IPS DF 6.9 (cell line): Measurements from ENCODE around the gene BOD1L2.

Source experiments
- DNase-seq: peaks from one replicate; pipeline ENCODE4 v3.0.0-alpha.2; 2013; ENCODE audit warnings: low read depth, low spot score
- H3K27ac ChIP-seq: one replicate; pipeline ENCODE4 v1.5.1; 2013; ENCODE audit warnings: low read length, control low read depth
- H3K27me3 ChIP-seq: 2 replicates; pipeline ENCODE4 v1.6.1; 2013; ENCODE audit warnings: mild to moderate bottlenecking, low read length; ENCODE audit not compliant: control insufficient read depth, insufficient read depth
- H3K36me3 ChIP-seq: 2 replicates; pipeline ENCODE4 v1.6.1; 2013; ENCODE audit warnings: low read length; ENCODE audit not compliant: control insufficient read depth, insufficient read depth
- H3K4me1 ChIP-seq: 2 replicates; pipeline ENCODE4 v1.6.1; 2013; ENCODE audit warnings: low read length; ENCODE audit not compliant: control insufficient read depth, insufficient read depth
- H3K4me3 ChIP-seq: 2 replicates; pipeline ENCODE4 v1.5.1; 2013; ENCODE audit warnings: mild to moderate bottlenecking, low read length
- H3K9me3 ChIP-seq: 2 replicates; pipeline ENCODE4 v1.6.1; 2013; ENCODE audit warnings: low read length, inconsistent platforms; ENCODE audit not compliant: control insufficient read depth, insufficient read depth
- WGBS: extraction: QIAGEN DNeasy Blood & Tissue Kit; methylation state at CpG from one replicate; pipeline ENCODE4 v1.1.7; 2013; ENCODE audit warnings: mixed read lengths, missing lambda C conversion rate; ENCODE audit not compliant: insufficient read length, insufficient coverage; 5-methylcytosine and 5-hydroxymethylcytosine counted together

Gene BOD1L2

GRCh38 chr18:57131101-57131500 is 15.8 kb upstream of the BOD1L2 start:
- H3K4me3 ChIP-seq, result no peak overlapping the region
- H3K9me3 ChIP-seq, result no peaks in the 10 kb centered on the region
- no peaks in the 10 kb centered on the region; the same call in 1 of the 2 replicates for H3K36me3 ChIP-seq
- DNase-seq, result no peak
- H3K4me1 ChIP-seq, result no peaks in the 10 kb centered on the region; the same call in 1 of the 2 replicates
- H3K27ac ChIP-seq, result no peak overlapping the region
- no peaks in the 10 kb centered on the region for H3K27me3 ChIP-seq
- WGBS, result no CpG with 5 or more reads among the region's 5 CpGs

- no peak for DNase-seq
Observed at GRCh38 chr18:57131782-57132181, 15.1 kb upstream of the BOD1L2 start.

GRCh38 chr18:57134618-57135135 is 12.2 kb upstream of the BOD1L2 start:
- WGBS, result no CpG with 5 or more reads among the region's 4 CpGs
- Histone ChIP-seq H3K27me3 (no peaks in the 10 kb centered on the region), H3K9me3 (no peaks in the 10 kb centered on the region)

More at GRCh38 chr18:57131782-57132181, 15.1 kb upstream of the BOD1L2 start:
- Histone ChIP-seq H3K4me3 (no peak overlapping the region), H3K27ac (no peak overlapping the region), H3K4me1 (no peaks in the 10 kb centered on the region; the same call in 1 of the 2 replicates), H3K36me3 (no peaks in the 10 kb centered on the region; the same call in 1 of the 2 replicates), H3K27me3 (no peaks in the 10 kb centered on the region), H3K9me3 (no peaks in the 10 kb centered on the region)

GRCh38 chr18:57135699-57136098 is 11.2 kb upstream of the BOD1L2 start:
- H3K27me3 ChIP-seq, result no peaks in the 10 kb centered on the region
- no peak for DNase-seq
- no CpG with 5 or more reads among the region's 4 CpGs for WGBS
- no peak overlapping the region for H3K4me3 ChIP-seq
- no peaks in the 10 kb centered on the region; the same call in 1 of the 2 replicates for H3K4me1 ChIP-seq
- no peak overlapping the region for H3K27ac ChIP-seq
- no peaks in the 10 kb centered on the region for H3K9me3 ChIP-seq
- no peaks in the 10 kb centered on the region for H3K36me3 ChIP-seq

More at GRCh38 chr18:57134618-57135135, 12.2 kb upstream of the BOD1L2 start:
- Histone ChIP-seq H3K27ac (no peak overlapping the region), H3K36me3 (no peaks in the 10 kb centered on the region), H3K4me3 (no peak overlapping the region), H3K4me1 (no peaks in the 10 kb centered on the region; the same call in 1 of the 2 replicates)
- DNase-seq, result no peak

GRCh38 chr18:57137847-57138246 is 9.0 kb upstream of the BOD1L2 start:
- no peaks in the 10 kb centered on the region for H3K36me3 ChIP-seq
- no peak overlapping the region for H3K27ac ChIP-seq
- no peaks in the 10 kb centered on the region; the same call in 1 of the 2 replicates for H3K4me1 ChIP-seq
- H3K27me3 ChIP-seq, result no peaks in the 10 kb centered on the region
- H3K4me3 ChIP-seq, result no peak overlapping the region
- WGBS, result no CpG with 5 or more reads among the region's 3 CpGs
- no peaks in the 10 kb centered on the region for H3K9me3 ChIP-seq
- DNase-seq, result no peak

- Histone ChIP-seq H3K36me3 (no peaks in the 10 kb centered on the region), H3K4me3 (no peak overlapping the region), H3K4me1 (no peaks in the 10 kb centered on the region), H3K9me3 (no peaks in the 10 kb centered on the region), H3K27me3 (no peaks in the 10 kb centered on the region), H3K27ac (no peak overlapping the region)
- no CpG with 5 or more reads among the region's 10 CpGs for WGBS
- DNase-seq, result no peak
Observed at GRCh38 chr18:57141208-57142129, 5.4 kb upstream of the BOD1L2 start.

GRCh38 chr18:57142324-57142723 is 4.6 kb upstream of the BOD1L2 start:
- H3K4me3 ChIP-seq, result no peak overlapping the region
- H3K27ac ChIP-seq, result no peak overlapping the region
- DNase-seq, result no peak
- H3K36me3 ChIP-seq, result no peaks in the 10 kb centered on the region
- H3K4me1 ChIP-seq, result no peaks in the 10 kb centered on the region
- H3K9me3 ChIP-seq, result no peaks in the 10 kb centered on the region
- no peaks in the 10 kb centered on the region for H3K27me3 ChIP-seq

- no peaks in the 10 kb centered on the region for H3K9me3 ChIP-seq
- no peak overlapping the region for H3K27ac ChIP-seq
- H3K4me1 ChIP-seq, result no peaks in the 10 kb centered on the region
- no peaks in the 10 kb centered on the region for H3K36me3 ChIP-seq
- no peaks in the 10 kb centered on the region for H3K27me3 ChIP-seq
- WGBS, result no CpG with 5 or more reads among the region's 1 CpG
- H3K4me3 ChIP-seq, result no peak overlapping the region
- DNase-seq, result no peak
Observed at GRCh38 chr18:57143265-57143664, 3.6 kb upstream of the BOD1L2 start.

GRCh38 chr18:57148263-57148662 is 1.4 kb downstream of the BOD1L2 start:
- WGBS, result no CpG with 5 or more reads among the region's 1 CpG
- Histone ChIP-seq H3K27ac (no peak overlapping the region), H3K27me3 (no peaks in the 10 kb centered on the region), H3K36me3 (no peaks in the 10 kb centered on the region), H3K9me3 (no peaks in the 10 kb centered on the region), H3K4me1 (no peaks in the 10 kb centered on the region; the same call in 1 of the 2 replicates), H3K4me3 (no peak overlapping the region)
- DNase-seq, result no peak

- no peaks in the 10 kb centered on the region; the same call in 1 of the 2 replicates for H3K4me1 ChIP-seq
- H3K27me3 ChIP-seq, result no peaks in the 10 kb centered on the region
- no peaks in the 10 kb centered on the region for H3K36me3 ChIP-seq
- no peaks in the 10 kb centered on the region for H3K9me3 ChIP-seq
- H3K4me3 ChIP-seq, result no peak overlapping the region
- no CpG with 5 or more reads among the region's 1 CpG for WGBS
- no peak for DNase-seq
- H3K27ac ChIP-seq, result no peak overlapping the region
Observed at GRCh38 chr18:57149051-57149450, 2.2 kb downstream of the BOD1L2 start.
